HL-60 (cell line): ENCODE measurements around the gene PCDH1.

Experiments used
- DNase-seq, 2 experiments: peaks; one replicate each; pipeline ENCODE4 v3.0.0-alpha.2; 2010 to 2020; ENCODE audit warnings: low read depth in 1 of 2, low spot score in 1 of 2
- H3K27ac ChIP-seq: fragments of 250-450 bp; sonication (Bioruptor Pico); replicated peaks from 2 replicates; pipeline ENCODE4 v1.5.1; 2020; ENCODE audit warnings: mild to moderate bottlenecking, moderate library complexity
- H3K27me3 ChIP-seq: fragments of 250-450 bp; sonication (Bioruptor Pico); 2 replicates; pipeline ENCODE4 v1.5.1; 2021; ENCODE audit warnings: mild to moderate bottlenecking, moderate library complexity; ENCODE audit not compliant: insufficient read depth, poor library complexity, severe bottlenecking
- H3K4me3 ChIP-seq: replicated peaks from 2 replicates; pipeline ENCODE4 v1.5.1; 2011; ENCODE audit warnings: mild to moderate bottlenecking, control low read depth, low read length; ENCODE audit not compliant: insufficient read depth
- CTCF ChIP-seq: IDR thresholded peaks from one replicate; pipeline ENCODE4 v1.5.1; 2011; ENCODE audit warnings: low read length, control low read depth, inconsistent platforms; ENCODE audit not compliant: insufficient read depth
- GABPA ChIP-seq: IDR thresholded peaks from 2 replicates; pipeline ENCODE4 v1.6.1; 2012; ENCODE audit warnings: low read depth
- POLR2AphosphoS5 ChIP-seq: IDR thresholded peaks from 2 replicates; pipeline ENCODE4 v1.6.1; 2012; ENCODE audit warnings: low read depth
- REST ChIP-seq: IDR thresholded peaks from 2 replicates; pipeline ENCODE4 v1.6.1; 2012; ENCODE audit warnings: low read depth; ENCODE audit not compliant: insufficient replicate concordance
- SPI1 ChIP-seq: IDR thresholded peaks from 2 replicates; pipeline ENCODE4 v1.6.1; 2012; ENCODE audit warnings: low read depth, mild to moderate bottlenecking, borderline replicate concordance

Gene PCDH1

GRCh38 chr5:141867139-141867538 lies 11.1 kb downstream of the PCDH1 start:
- H3K4me3 ChIP-seq, result no peak overlapping the region
- H3K27ac ChIP-seq, result no peak overlapping the region
- no peak for DNase-seq
- peaks cover 6% of the 10 kb centered on the region for H3K27me3 ChIP-seq
- TF ChIP-seq GABPA, result no peak
- TF ChIP-seq POLR2AphosphoS5, result no peak
- TF ChIP-seq REST, result no peak
- TF ChIP-seq SPI1, result no peak
- TF ChIP-seq CTCF, result no peak

- Histone ChIP-seq H3K27me3 (peaks cover 11% of the 10 kb centered on the region), H3K27ac (no peak overlapping the region), H3K4me3 (no peak overlapping the region)
- TF ChIP-seq REST, result no peak
- TF ChIP-seq SPI1, result no peak
- no peak for TF ChIP-seq CTCF
- no peak for TF ChIP-seq GABPA
- no peak for TF ChIP-seq POLR2AphosphoS5
- DNase-seq, result no peak
Measured at GRCh38 chr5:141866096-141866495, 12.1 kb downstream of the PCDH1 start.

GRCh38 chr5:141865406-141865805 lies 12.8 kb downstream of the PCDH1 start:
- Histone ChIP-seq H3K27me3 (peaks cover 11% of the 10 kb centered on the region), H3K4me3 (no peak overlapping the region), H3K27ac (no peak overlapping the region)
- DNase-seq, result no peak
- TF ChIP-seq POLR2AphosphoS5 (no peak), CTCF (no peak), REST (no peak), SPI1 (no peak)
